Measurements from ENCODE around the gene SSTR3. TPM values are rescaled to one million over a fixed set of nuclear protein-coding genes. Genes with fewer than 3 reads are reported as not detected.

The SSTR3 gene
- total RNA-seq, 1 donor from 2014 or later, result not detected

- H3K4me1 ChIP-seq, result peaks cover 21% of the 10 kb centered on the region
- no peak for DNase-seq (ENCODE audit: extremely low spot score in 2 of 2)
- no peaks in the 10 kb centered on the region for H3K36me3 ChIP-seq
- intact Hi-C loops (cut with DNase I), result no loop called here
- no peaks in the 10 kb centered on the region for H3K9me3 ChIP-seq
- H3K27ac ChIP-seq, result no peak overlapping the region
- TF ChIP-seq CTCF (IDR thresholded peaks at IDR 0.05) (no peak), POLR2AphosphoS5 (IDR thresholded peaks at IDR 0.05; ENCODE audit: insufficient read depth in 1 of 2, low read depth in 1 of 2) (no peak), POLR2A (IDR thresholded peaks at IDR 0.05) (no peak)
- no peak overlapping the region for H3K4me3 ChIP-seq
- no peaks in the 10 kb centered on the region for H3K27me3 ChIP-seq
Measured at GRCh38 chr22:37226087-37226486, 13.8 kb upstream of the SSTR3 start.

- no peak for DNase-seq (ENCODE audit: extremely low spot score in 2 of 2)
- peaks cover 21% of the 10 kb centered on the region for H3K4me1 ChIP-seq
- no peak overlapping the region for H3K4me3 ChIP-seq
- H3K9me3 ChIP-seq, result no peaks in the 10 kb centered on the region
- H3K36me3 ChIP-seq, result no peaks in the 10 kb centered on the region
- intact Hi-C loops (cut with DNase I), result no loop called here
- no peaks in the 10 kb centered on the region for H3K27me3 ChIP-seq
- no peak overlapping the region for H3K27ac ChIP-seq
- TF ChIP-seq POLR2AphosphoS5 (IDR thresholded peaks at IDR 0.05; ENCODE audit: insufficient read depth in 1 of 2, low read depth in 1 of 2) (no peak), CTCF (IDR thresholded peaks at IDR 0.05) (no peak), POLR2A (IDR thresholded peaks at IDR 0.05) (no peak)
Measured at GRCh38 chr22:37225481-37225880, 13.2 kb upstream of the SSTR3 start.

GRCh38 chr22:37224757-37225420 lies 12.6 kb upstream of the SSTR3 start:
- Histone ChIP-seq H3K27me3 (no peaks in the 10 kb centered on the region), H3K27ac (no peak overlapping the region), H3K36me3 (no peaks in the 10 kb centered on the region), H3K4me1 (peaks cover 20% of the 10 kb centered on the region), H3K9me3 (no peaks in the 10 kb centered on the region), H3K4me3 (no peak overlapping the region)
- no peak for DNase-seq (ENCODE audit: extremely low spot score in 2 of 2)
- intact Hi-C loops (cut with DNase I), result no loop called here
- no peak for TF ChIP-seq POLR2A (IDR thresholded peaks at IDR 0.05)
- no peak for TF ChIP-seq CTCF (IDR thresholded peaks at IDR 0.05)
- no peak for TF ChIP-seq POLR2AphosphoS5 (IDR thresholded peaks at IDR 0.05; ENCODE audit: insufficient read depth in 1 of 2, low read depth in 1 of 2)

GRCh38 chr22:37223965-37224551 lies 11.8 kb upstream of the SSTR3 start:
- H3K27me3 ChIP-seq, result no peaks in the 10 kb centered on the region
- H3K4me3 ChIP-seq, result no peak overlapping the region
- no peaks in the 10 kb centered on the region for H3K9me3 ChIP-seq
- no peaks in the 10 kb centered on the region for H3K36me3 ChIP-seq
- no peak for DNase-seq (ENCODE audit: extremely low spot score in 2 of 2)
- peaks cover 12% of the 10 kb centered on the region for H3K4me1 ChIP-seq
- TF ChIP-seq POLR2A (IDR thresholded peaks at IDR 0.05) (no peak), POLR2AphosphoS5 (IDR thresholded peaks at IDR 0.05; ENCODE audit: insufficient read depth in 1 of 2, low read depth in 1 of 2) (no peak), CTCF (IDR thresholded peaks at IDR 0.05) (no peak)
- intact Hi-C loops (cut with DNase I), result no loop called here
- H3K27ac ChIP-seq, result no peak overlapping the region

- intact Hi-C loops (cut with DNase I), result no loop called here
- TF ChIP-seq POLR2AphosphoS5 (IDR thresholded peaks at IDR 0.05; ENCODE audit: insufficient read depth in 1 of 2, low read depth in 1 of 2) (no peak), POLR2A (IDR thresholded peaks at IDR 0.05) (no peak), CTCF (IDR thresholded peaks at IDR 0.05) (no peak)
- Histone ChIP-seq H3K36me3 (no peaks in the 10 kb centered on the region), H3K4me3 (no peak overlapping the region), H3K4me1 (no peaks in the 10 kb centered on the region), H3K27ac (no peak overlapping the region), H3K27me3 (no peaks in the 10 kb centered on the region), H3K9me3 (no peaks in the 10 kb centered on the region)
- DNase-seq (ENCODE audit: extremely low spot score in 2 of 2), result no peak
Measured at GRCh38 chr22:37222440-37222971, 10.2 kb upstream of the SSTR3 start.
